Measurements from ENCODE around the gene AP1G1. TPM values are rescaled to one million over a fixed set of nuclear protein-coding genes. Genes with fewer than 3 reads are reported as not detected.
A peak's percentile ranks its signal among the peaks of the same experiment; 100 is the strongest.

AP1G1 gene
- total and polyA plus RNA-seq, 10 of the 15 experiments (the other 5 are each of a cell fraction or from before 2014, with no cell fraction given) = 5.9 to 83.7 (median 47.8) TPM

DNA sequence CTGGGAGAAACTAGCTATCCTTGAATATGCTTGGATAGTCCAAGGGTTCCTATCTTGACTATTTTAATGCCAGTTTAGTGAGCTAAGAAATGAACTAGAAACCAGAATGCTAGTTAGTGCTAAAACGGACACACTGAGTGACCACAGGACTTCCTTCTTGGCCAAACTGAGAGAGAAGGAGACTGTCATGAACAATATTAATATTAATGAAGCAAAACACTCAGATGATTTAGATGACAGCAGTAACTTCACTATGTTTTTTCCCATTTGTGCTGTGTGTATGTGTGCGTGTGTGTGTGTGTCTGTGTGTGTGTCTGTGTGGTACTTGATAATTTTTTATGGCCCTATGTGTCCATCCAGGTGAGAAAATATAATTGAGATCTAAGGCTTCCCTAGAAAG is 34.9 kb upstream of the AP1G1 start (continued):
- TF ChIP-seq SP1 (IDR thresholded peaks at IDR 0.05; ENCODE audit: low read depth, low read length) (peak; percentile 39), ETV6 (conservative IDR thresholded peaks at IDR 0.05 in 1 of 2, IDR thresholded peaks at IDR 0.05 in 1 of 2; ENCODE audit: borderline replicate concordance in 1 of 2, low read depth in 1 of 2) (peak in 1 of 2 experiments; percentile 63; a peak in 2 of 4 replicates), EP300 (IDR thresholded peaks at IDR 0.05; ENCODE audit: borderline replicate concordance in 1 of 2, control insufficient read depth in 1 of 2, low read depth in 2 of 2, low read length in 2 of 2) (peak in 1 of 2 experiments; percentile 38; a peak in 1 of 4 replicates), RB1 (IDR thresholded peaks at IDR 0.05; ENCODE audit: borderline replicate concordance) (no peak), CREM (IDR thresholded peaks at IDR 0.05; ENCODE audit: low read depth) (peak; percentile 43; the same call in 1 of the 2 replicates)
- TF ChIP-seq, protein P1, sequence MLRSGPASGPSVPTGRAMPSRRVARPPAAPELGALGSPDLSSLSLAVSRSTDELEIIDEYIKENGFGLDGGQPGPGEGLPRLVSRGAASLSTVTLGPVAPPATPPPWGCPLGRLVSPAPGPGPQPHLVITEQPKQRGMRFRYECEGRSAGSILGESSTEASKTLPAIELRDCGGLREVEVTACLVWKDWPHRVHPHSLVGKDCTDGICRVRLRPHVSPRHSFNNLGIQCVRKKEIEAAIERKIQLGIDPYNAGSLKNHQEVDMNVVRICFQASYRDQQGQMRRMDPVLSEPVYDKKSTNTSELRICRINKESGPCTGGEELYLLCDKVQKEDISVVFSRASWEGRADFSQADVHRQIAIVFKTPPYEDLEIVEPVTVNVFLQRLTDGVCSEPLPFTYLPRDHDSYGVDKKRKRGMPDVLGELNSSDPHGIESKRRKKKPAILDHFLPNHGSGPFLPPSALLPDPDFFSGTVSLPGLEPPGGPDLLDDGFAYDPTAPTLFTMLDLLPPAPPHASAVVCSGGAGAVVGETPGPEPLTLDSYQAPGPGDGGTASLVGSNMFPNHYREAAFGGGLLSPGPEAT (IDR thresholded peaks at IDR 0.05; ENCODE audit: low read depth) = 0 out of 2 replicates have a peak, but pooled peaks have one; percentile 29
- TF ChIP-seq, protein P2, sequence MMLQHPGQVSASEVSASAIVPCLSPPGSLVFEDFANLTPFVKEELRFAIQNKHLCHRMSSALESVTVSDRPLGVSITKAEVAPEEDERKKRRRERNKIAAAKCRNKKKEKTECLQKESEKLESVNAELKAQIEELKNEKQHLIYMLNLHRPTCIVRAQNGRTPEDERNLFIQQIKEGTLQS (IDR thresholded peaks at IDR 0.05; ENCODE audit: borderline replicate concordance, extremely low read depth, low read depth, low read length) = no peak
- TF ChIP-seq, protein P3, sequence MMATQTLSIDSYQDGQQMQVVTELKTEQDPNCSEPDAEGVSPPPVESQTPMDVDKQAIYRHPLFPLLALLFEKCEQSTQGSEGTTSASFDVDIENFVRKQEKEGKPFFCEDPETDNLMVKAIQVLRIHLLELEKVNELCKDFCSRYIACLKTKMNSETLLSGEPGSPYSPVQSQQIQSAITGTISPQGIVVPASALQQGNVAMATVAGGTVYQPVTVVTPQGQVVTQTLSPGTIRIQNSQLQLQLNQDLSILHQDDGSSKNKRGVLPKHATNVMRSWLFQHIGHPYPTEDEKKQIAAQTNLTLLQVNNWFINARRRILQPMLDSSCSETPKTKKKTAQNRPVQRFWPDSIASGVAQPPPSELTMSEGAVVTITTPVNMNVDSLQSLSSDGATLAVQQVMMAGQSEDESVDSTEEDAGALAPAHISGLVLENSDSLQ (IDR thresholded peaks at IDR 0.05) = peak; percentile 48; the same call in 1 of the 2 replicates
